ENCODE measurements around the gene PTPRH. TPM values are rescaled to one million over a fixed set of nuclear protein-coding genes. Genes with fewer than 3 reads are reported as not detected.

PTPRH gene
- total RNA-seq, 1 donor from 2014 or later = 0.30 TPM

- H3K27me3 ChIP-seq (ENCODE audit: low read depth) = no peaks in the 10 kb centered on the region
- intact Hi-C loops (cut with DNase I) = no loop called here
- ATAC-seq (no peak), DNase-seq (no peak)
- no peaks in the 10 kb centered on the region for H3K9me3 ChIP-seq
- peaks cover 98% of the 10 kb centered on the region for H3K36me3 ChIP-seq
- no peaks in the 10 kb centered on the region for H3K4me1 ChIP-seq
- no peak for TF ChIP-seq CTCF (IDR thresholded peaks at IDR 0.05)
- H3K4me3 ChIP-seq = no peak overlapping the region
- no peak overlapping the region for H3K27ac ChIP-seq
Observed at GRCh38 chr19:55241935-55242464, 32.7 kb upstream of the PTPRH start.

DNA sequence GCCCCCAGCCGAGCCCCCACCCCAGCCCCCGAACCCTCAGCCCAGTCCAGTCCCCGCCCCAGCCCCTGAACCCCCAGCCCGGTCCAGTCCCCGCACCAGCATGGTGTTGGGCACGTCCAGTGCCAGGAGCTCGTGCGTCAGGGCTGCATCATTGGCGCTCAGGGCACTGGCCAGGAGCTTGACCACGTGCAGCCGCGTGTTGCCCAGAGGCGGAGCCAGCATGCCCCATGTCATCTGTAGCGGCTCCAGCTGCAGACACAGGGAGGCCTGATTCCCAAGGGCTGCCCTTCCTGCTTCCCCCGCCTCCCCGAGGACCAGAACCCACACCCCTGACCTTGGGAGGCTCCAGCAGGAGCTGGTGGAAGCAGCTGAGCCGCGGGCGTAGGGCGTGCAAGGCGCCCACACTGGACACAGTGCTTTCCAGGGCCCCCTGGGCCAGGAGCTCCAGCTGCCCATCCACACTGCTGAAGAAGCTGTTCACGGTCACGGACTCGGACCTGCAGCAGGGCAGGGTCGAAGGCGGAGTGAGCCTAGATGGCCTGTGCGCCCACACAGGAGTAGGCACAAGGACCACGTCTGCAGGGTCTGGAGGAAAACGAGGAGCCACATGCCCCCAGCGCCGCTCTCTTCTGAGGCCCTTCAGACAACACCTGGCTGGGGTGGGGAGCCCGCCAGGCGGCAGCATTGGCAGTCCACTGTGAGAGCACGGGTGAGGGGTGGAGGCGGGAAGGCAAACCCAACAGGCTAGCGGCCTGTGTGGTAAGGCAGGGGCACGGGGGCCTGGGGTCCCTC lies 32.0 kb upstream of the PTPRH start:
- H3K4me3 ChIP-seq = no peak overlapping the region
- no peaks in the 10 kb centered on the region for H3K4me1 ChIP-seq
- H3K9me3 ChIP-seq = no peaks in the 10 kb centered on the region
- TF ChIP-seq CTCF (IDR thresholded peaks at IDR 0.05) = no peak
- no peak overlapping the region for H3K27ac ChIP-seq
- no peak for ATAC-seq
- no peak for DNase-seq
- intact Hi-C loops (cut with DNase I) = no loop called here
- H3K36me3 ChIP-seq = peaks cover 98% of the 10 kb centered on the region
- H3K27me3 ChIP-seq (ENCODE audit: low read depth) = no peaks in the 10 kb centered on the region

DNA sequence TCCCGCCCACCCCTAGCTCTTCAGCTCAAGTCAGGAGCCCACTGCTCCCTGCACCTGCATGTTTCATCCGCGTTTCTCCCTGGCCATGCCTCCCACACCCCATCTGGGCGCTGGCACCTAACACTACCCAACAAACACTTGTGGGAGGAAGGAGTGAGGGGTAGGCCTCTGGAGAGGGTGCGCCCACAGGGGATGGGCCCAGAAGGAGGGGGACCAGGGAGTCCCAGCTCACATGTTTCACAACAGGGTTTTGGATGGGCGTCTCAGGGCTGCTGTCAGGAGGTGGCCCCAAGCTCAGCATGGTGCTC lies 31.4 kb upstream of the PTPRH start:
- no peaks in the 10 kb centered on the region for H3K4me1 ChIP-seq
- H3K36me3 ChIP-seq = peaks cover 98% of the 10 kb centered on the region

GRCh38 chr19:55239004-55239403 lies 29.7 kb upstream of the PTPRH start:
- no peaks in the 10 kb centered on the region for H3K9me3 ChIP-seq
- DNase-seq (no peak), ATAC-seq (no peak)
- no peak for TF ChIP-seq CTCF (IDR thresholded peaks at IDR 0.05)
- H3K4me1 ChIP-seq = no peaks in the 10 kb centered on the region
- no peaks in the 10 kb centered on the region for H3K27me3 ChIP-seq (ENCODE audit: low read depth)
- H3K4me3 ChIP-seq = no peak overlapping the region
- peaks cover 94% of the 10 kb centered on the region for H3K36me3 ChIP-seq
- H3K27ac ChIP-seq = no peak overlapping the region
- intact Hi-C loops (cut with DNase I) = no loop called here

More for the DNA sequence above, 31.4 kb upstream of the PTPRH start:
- no peaks in the 10 kb centered on the region for H3K27me3 ChIP-seq (ENCODE audit: low read depth)
- intact Hi-C loops (cut with DNase I) = no loop called here
- no peak overlapping the region for H3K4me3 ChIP-seq
- no peak for TF ChIP-seq CTCF (IDR thresholded peaks at IDR 0.05)
- no peaks in the 10 kb centered on the region for H3K9me3 ChIP-seq
- H3K27ac ChIP-seq = no peak overlapping the region
- no peak for DNase-seq
- ATAC-seq = no peak

GRCh38 chr19:55238030-55238429 lies 28.7 kb upstream of the PTPRH start:
- ATAC-seq (no peak), DNase-seq (no peak)
- Histone ChIP-seq H3K4me3 (no peak overlapping the region), H3K4me1 (no peaks in the 10 kb centered on the region), H3K9me3 (no peaks in the 10 kb centered on the region), H3K27me3 (ENCODE audit: low read depth) (no peaks in the 10 kb centered on the region), H3K36me3 (peaks cover 94% of the 10 kb centered on the region), H3K27ac (no peak overlapping the region)
- TF ChIP-seq CTCF (IDR thresholded peaks at IDR 0.05) = no peak
- intact Hi-C loops (cut with DNase I) = no loop called here

Data from lower lobe of right lung (tissue), 2 donors.